H1 (cell line): ENCODE data around the gene ZNF839. TPM values are rescaled to one million over a fixed set of nuclear protein-coding genes. Genes with fewer than 3 reads are reported as not detected.

ENCODE experiments used
- CTCF ChIA-PET: fragments of 300-600 bp; sonication (Branson Sonifier 250); formaldehyde crosslinking; loops from one replicate; lab custom pipeline; 2021; ENCODE audit not compliant: partially characterized antibody; lab: Charles Lee
- POLR2A ChIA-PET: fragments of 300-600 bp; sonication (Branson Sonifier 250); formaldehyde crosslinking; loops from one replicate; lab custom pipeline; 2021; ENCODE audit warnings: inconsistent platforms; ENCODE audit not compliant: partially characterized antibody; lab: Charles Lee
- DNase-seq, 2 experiments: peaks; one replicate each; pipeline versions ENCODE4 v3.0.0 to v3.0.0-alpha.2; 2010 to 2022; ENCODE audit warnings: low spot score in 2 of 2, low read depth in 1 of 2, mixed read lengths in 1 of 2
- FAIRE-seq: peaks from 2 replicates; lab custom pipeline; 2011; peaks lifted over from hg19 to GRCh38; lab: Jason Lieb, UNC
- H2AFZ ChIP-seq: 2 replicates; pipeline ENCODE4 v1.8.1; 2012; ENCODE audit warnings: low read length, inconsistent platforms
- H2AK5ac ChIP-seq: 2 replicates; pipeline ENCODE4 v1.6.1; 2013; ENCODE audit warnings: low read depth, low read length
- H2BK120ac ChIP-seq: replicated peaks from 2 replicates; pipeline ENCODE3; 2013; ENCODE audit warnings: low read depth, low read length, inconsistent platforms
- H2BK12ac ChIP-seq: 2 replicates; pipeline ENCODE4 v1.6.1; 2013; ENCODE audit warnings: low read depth, low read length
- H2BK15ac ChIP-seq: 2 replicates; pipeline ENCODE4 v1.6.1; 2013; ENCODE audit warnings: low read length
- H2BK20ac ChIP-seq: 2 replicates; pipeline ENCODE4 v1.6.1; 2013; ENCODE audit warnings: low read length
- H2BK5ac ChIP-seq: 2 replicates; pipeline ENCODE4 v1.6.1; 2013; ENCODE audit warnings: low read depth, low read length
- H3K14ac ChIP-seq: 2 replicates; pipeline ENCODE4 v1.6.1; 2013; ENCODE audit warnings: inconsistent platforms; ENCODE audit not compliant: insufficient read length
- H3K18ac ChIP-seq: 2 replicates; pipeline ENCODE4 v1.6.1; 2013; ENCODE audit warnings: low read length; ENCODE audit errors: extremely low read depth
- H3K23ac ChIP-seq: 2 replicates; pipeline ENCODE4 v1.6.1; 2013; ENCODE audit warnings: inconsistent platforms; ENCODE audit not compliant: insufficient read length
- H3K23me2 ChIP-seq: 2 replicates; pipeline ENCODE4 v1.6.1; 2013; ENCODE audit warnings: low read depth, low read length
- H3K27ac ChIP-seq: 2 replicates; pipeline ENCODE4 v1.6.1; 2011; ENCODE audit warnings: low read depth, low read length, inconsistent platforms
- H3K27me3 ChIP-seq, 4 experiments: replicated peaks in 1 of 4; 1 replicate in 1 of 4; 2 replicates in 3 of 4; pipeline versions ENCODE4 v1.6.1 to v1.8.1; 2011 to 2013; ENCODE audit warnings: low read length in 3 of 4, mild to moderate bottlenecking in 3 of 4, inconsistent platforms in 2 of 4, mixed read lengths in 2 of 4, moderate library complexity in 1 of 4; ENCODE audit not compliant: control insufficient read depth in 3 of 4, insufficient read depth in 3 of 4; ENCODE audit errors: extremely low read depth in 1 of 4
- H3K36me3 ChIP-seq, 4 experiments: 2 replicates each; pipeline versions ENCODE4 v1.6.1 to v1.8.1; 2011 to 2013; ENCODE audit warnings: mild to moderate bottlenecking in 4 of 4, low read length in 3 of 4, moderate library complexity in 2 of 4, control low read depth in 1 of 4, inconsistent platforms in 1 of 4; ENCODE audit not compliant: insufficient read depth in 4 of 4, control insufficient read depth in 2 of 4
- H3K4ac ChIP-seq: replicated peaks from 2 replicates; pipeline ENCODE3; 2013; ENCODE audit warnings: low read length, low read depth, mixed read lengths, inconsistent platforms; ENCODE audit not compliant: insufficient read length
- H3K4me1 ChIP-seq, 4 experiments: replicated peaks in 1 of 4; 1 replicate in 1 of 4; 2 replicates in 3 of 4; pipeline versions ENCODE4 v1.6.1 to v1.8.1; 2011 to 2013; ENCODE audit warnings: low read length in 3 of 4, inconsistent platforms in 2 of 4, mixed read lengths in 1 of 4; ENCODE audit not compliant: insufficient read depth in 4 of 4, control insufficient read depth in 3 of 4
- H3K4me2 ChIP-seq, 2 experiments: 2 replicates each; pipeline versions ENCODE4 v1.6.1 to v1.8.1; 2011 to 2013; ENCODE audit warnings: low read depth in 2 of 2, low read length in 2 of 2, control low read depth in 1 of 2, inconsistent platforms in 1 of 2, mild to moderate bottlenecking in 1 of 2; ENCODE audit not compliant: insufficient read depth in 1 of 2
- H3K4me3 ChIP-seq, 4 experiments: fragments of 200-600, 300-600 bp in 1 of 4; sonication (generic), shearing (Covaris generic), sonication (Bioruptor Twin) in 1 of 4; 2 replicates each; pipeline versions ENCODE4 v1.5.1 to v1.8.1; 2011 to 2016; ENCODE audit warnings: low read length in 4 of 4, low read depth in 3 of 4, control low read depth in 2 of 4, inconsistent platforms in 2 of 4, mild to moderate bottlenecking in 2 of 4, mixed read lengths in 1 of 4, moderate library complexity in 1 of 4; ENCODE audit not compliant: insufficient read depth in 2 of 4; ENCODE audit errors: extremely low read depth in 1 of 4
- H3K56ac ChIP-seq: replicated peaks from 2 replicates; pipeline ENCODE3; 2013; ENCODE audit warnings: low read depth, mild to moderate bottlenecking, mixed read lengths, low read length, inconsistent platforms; ENCODE audit not compliant: insufficient read length
- H3K79me1 ChIP-seq: 2 replicates; pipeline ENCODE4 v1.6.1; 2013; ENCODE audit warnings: low read depth, low read length, control low read depth
- H3K79me2 ChIP-seq, 2 experiments: 2 replicates each; pipeline versions ENCODE4 v1.6.1 to v1.8.1; 2012 to 2013; ENCODE audit warnings: low read length in 2 of 2, mild to moderate bottlenecking in 2 of 2, inconsistent platforms in 1 of 2; ENCODE audit not compliant: insufficient read depth in 2 of 2, control insufficient read depth in 1 of 2
- H3K9ac ChIP-seq, 4 experiments: replicated peaks in 1 of 4; 1 replicate in 1 of 4; 2 replicates in 3 of 4; pipeline versions ENCODE4 v1.6.1 to v1.8.1; 2011 to 2013; ENCODE audit warnings: low read depth in 3 of 4, low read length in 3 of 4, control low read depth in 2 of 4, mild to moderate bottlenecking in 2 of 4, moderate library complexity in 2 of 4, inconsistent platforms in 1 of 4; ENCODE audit errors: extremely low read depth in 1 of 4
- H3K9me3 ChIP-seq, 2 experiments: 2 replicates each; pipeline versions ENCODE4 v1.6.1 to v1.8.1; 2012 to 2013; ENCODE audit warnings: mild to moderate bottlenecking in 2 of 2, moderate library complexity in 2 of 2, control low read depth in 1 of 2, inconsistent platforms in 1 of 2, low read depth in 1 of 2, low read length in 1 of 2, mixed read lengths in 1 of 2; ENCODE audit not compliant: insufficient read depth in 2 of 2
- H4K20me1 ChIP-seq, 2 experiments: replicated peaks in 1 of 2; 2 replicates each; pipeline versions ENCODE3 to v1.8.1; 2011 to 2013; ENCODE audit warnings: inconsistent platforms in 2 of 2, low read length in 2 of 2, mild to moderate bottlenecking in 1 of 2; ENCODE audit not compliant: insufficient read depth in 2 of 2, control insufficient read depth in 1 of 2
- H4K5ac ChIP-seq: 2 replicates; pipeline ENCODE4 v1.6.1; 2013; ENCODE audit warnings: low read length, low read depth, mixed read lengths, inconsistent platforms; ENCODE audit not compliant: insufficient read length
- H4K8ac ChIP-seq: 2 replicates; pipeline ENCODE4 v1.8.0; 2013; ENCODE audit warnings: mild to moderate bottlenecking, moderate library complexity, low read length, inconsistent platforms; ENCODE audit not compliant: insufficient read depth; ENCODE audit errors: extremely low read depth
- H4K91ac ChIP-seq: replicated peaks from 2 replicates; pipeline ENCODE3; 2013; ENCODE audit warnings: low read length, mixed read lengths, inconsistent platforms; ENCODE audit not compliant: insufficient read length
- BRCA1 ChIP-seq: IDR thresholded peaks from 2 replicates; pipeline ENCODE4 v1.6.1; 2012; ENCODE audit warnings: low read depth, low read length, improper control_type of control experiment
- CEBPB ChIP-seq: IDR thresholded peaks from 2 replicates; pipeline ENCODE4 v1.6.1; 2012; ENCODE audit warnings: low read depth, low read length
- WGBS, 2 experiments: shearing (Covaris generic) in 1 of 2; methylation state at CpG; one replicate each; pipeline versions ENCODE4 v1.1.6 to v1.1.7; 2013 to 2015; ENCODE audit warnings: low lambda C conversion rate in 2 of 2, mixed read lengths in 2 of 2, inconsistent platforms in 1 of 2, low coverage in 1 of 2, missing lambda C conversion rate in 1 of 2; ENCODE audit not compliant: insufficient replicate concordance in 2 of 2, insufficient coverage in 1 of 2, insufficient read length in 1 of 2; ENCODE audit errors: extremely low coverage in 1 of 2, missing lambda C conversion rate in 1 of 2; 5-methylcytosine and 5-hydroxymethylcytosine counted together
- polyA plus RNA-seq, 7 experiments: library from polyadenylated mRNA; depleted of rRNA in 3 of 7; stranded (reverse) in 5 of 7; unstranded in 2 of 7; fragments of >200 nt in 5 of 7; fragments of 200-250 nt in 2 of 7; gene quantifications; 1 replicate in 5 of 7; 2 replicates in 1 of 7; 4 replicates in 1 of 7; pipeline versions ENCODE4 v1.2.1 to v1.2.3, GENCODE V29; 2011 to 2013; ENCODE audit warnings: missing spikeins in 2 of 7, mixed read lengths in 2 of 7
- total RNA-seq: library from RNA; stranded (reverse); fragmentation: NEBNext Ultra II Directional; extraction: Animal tissue kit (Norgen Biotek cat#: 25700); gene quantifications from 2 replicates; pipeline ENCODE4 v1.2.1, GENCODE V29; 2021

ZNF839 gene
- total and polyA plus RNA-seq, 2 of the 8 experiments (the other 6 are each of a cell fraction or from before 2014, with no cell fraction given): 8.1 to 9.4 TPM

- DNase-seq: no peak
- Histone ChIP-seq H4K5ac (peak overlapping the region; percentile 5), H3K23me2 (peaks cover 19% of the 10 kb centered on the region), H3K79me1 (no peaks in the 10 kb centered on the region; the same call in 1 of the 2 replicates), H2BK15ac (0 out of 2 replicates have a peak overlapping the region, but pooled peaks have one; percentile 92), H3K36me3 (no peaks in the 10 kb centered on the region), H3K4me3 (peak overlapping the region; percentile 78 to 97 (median 86); a peak in 7 of 8 replicates), H2AK5ac (no peak overlapping the region; the same call in 1 of the 2 replicates), H2BK20ac (peak overlapping the region; percentile 16; the same call in 1 of the 2 replicates), H2BK5ac (no peak overlapping the region; the same call in 1 of the 2 replicates), H3K27ac (no peak overlapping the region), H3K23ac (no peak overlapping the region), H3K9ac (peak overlapping the region in 2 of 4 experiments; percentile 46 to 63; a peak in 2 of 7 replicates), H3K4me2 (peak overlapping the region; percentile 72 to 88), H4K8ac (0 out of 2 replicates have a peak overlapping the region, but pooled peaks have one; percentile 75), H2AFZ (peak overlapping the region; percentile 83), H3K14ac (no peak overlapping the region), H3K27me3 (peaks cover 0 to 12% (median 11%) of the 10 kb centered on the region in 4 experiments; a peak in 5 of 7 replicates), H2BK120ac (no peak overlapping the region), H4K91ac (peak overlapping the region; percentile 0), H3K4me1 (peaks cover 1 to 9% (median 4%) of the 10 kb centered on the region in 4 experiments; a peak in 4 of 7 replicates), H2BK12ac (peak overlapping the region; percentile 60; the same call in 1 of the 2 replicates), H3K56ac (no peak overlapping the region), H3K18ac (no peak overlapping the region), H3K79me2 (no peaks in the 10 kb centered on the region; a peak in 1 of 4 replicates), H3K4ac (no peak overlapping the region), H4K20me1 (no peaks in the 10 kb centered on the region), H3K9me3 (no peaks in the 10 kb centered on the region)
- ChIA-PET POLR2A (interaction anchor here (1.3 to 2.7 kb wide), 4 partner anchors 11 to 255 kb away, joined by 3 to 14 read pairs (median 4); partner anchors contain the start of gene MOK), CTCF (interaction anchor here (0.6 to 6.8 kb wide), 8 partner anchors 10 to 269 kb away, joined by 3 to 44 read pairs (median 4); no protein-coding TSS in a partner anchor)
- FAIRE-seq: no peak
- 79% methylated on average over 15 of the region's 15 CpGs; no CpG with 5 or more reads in 1 of the 2 experiments for WGBS, 2 experiments
- TF ChIP-seq CEBPB (peak; percentile 55; the same call in 1 of the 2 replicates), BRCA1 (no peak)
Observed at GRCh38 chr14:102318781-102319276, 717 bp upstream of the ZNF839 start.
